ENCODE data around the gene PALD1.
A peak's percentile ranks its signal among the peaks of the same experiment; 100 is the strongest.

GRCh38 chr10:70558871-70559810 lies 80.6 kb downstream of the PALD1 start:
- TF ChIP-seq, protein P1, sequence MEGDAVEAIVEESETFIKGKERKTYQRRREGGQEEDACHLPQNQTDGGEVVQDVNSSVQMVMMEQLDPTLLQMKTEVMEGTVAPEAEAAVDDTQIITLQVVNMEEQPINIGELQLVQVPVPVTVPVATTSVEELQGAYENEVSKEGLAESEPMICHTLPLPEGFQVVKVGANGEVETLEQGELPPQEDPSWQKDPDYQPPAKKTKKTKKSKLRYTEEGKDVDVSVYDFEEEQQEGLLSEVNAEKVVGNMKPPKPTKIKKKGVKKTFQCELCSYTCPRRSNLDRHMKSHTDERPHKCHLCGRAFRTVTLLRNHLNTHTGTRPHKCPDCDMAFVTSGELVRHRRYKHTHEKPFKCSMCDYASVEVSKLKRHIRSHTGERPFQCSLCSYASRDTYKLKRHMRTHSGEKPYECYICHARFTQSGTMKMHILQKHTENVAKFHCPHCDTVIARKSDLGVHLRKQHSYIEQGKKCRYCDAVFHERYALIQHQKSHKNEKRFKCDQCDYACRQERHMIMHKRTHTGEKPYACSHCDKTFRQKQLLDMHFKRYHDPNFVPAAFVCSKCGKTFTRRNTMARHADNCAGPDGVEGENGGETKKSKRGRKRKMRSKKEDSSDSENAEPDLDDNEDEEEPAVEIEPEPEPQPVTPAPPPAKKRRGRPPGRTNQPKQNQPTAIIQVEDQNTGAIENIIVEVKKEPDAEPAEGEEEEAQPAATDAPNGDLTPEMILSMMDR (IDR thresholded peaks at IDR 0.05) = peak; percentile 21 to 79 (median 54)
- no peak for TF ChIP-seq POLR2A (IDR thresholded peaks at IDR 0.05)

Measured in upper lobe of left lung (tissue), 4 donors.